SK-N-SH (cell line): ENCODE results near the gene DIS3L2.

Experiments
- CTCF ChIP-seq: fragments of 200-600 bp; sonication (generic); IDR thresholded peaks from 2 replicates; pipeline ENCODE4 v1.6.1; 2017; ENCODE audit warnings: antibody characterized with exemption, mild to moderate bottlenecking, moderate library complexity
- EP300 ChIP-seq, 2 experiments: IDR thresholded peaks; 2 replicates each; pipeline versions ENCODE4 v1.4.0 to v1.6.1; 2012; ENCODE audit warnings: borderline replicate concordance in 1 of 2, low read depth in 1 of 2, low read length in 1 of 2
- GABPA ChIP-seq: IDR thresholded peaks from 2 replicates; pipeline ENCODE4 v1.4.0; 2012; ENCODE audit warnings: low read depth, mild to moderate bottlenecking
- IRF3 ChIP-seq: fragments of 150-350 bp; IDR thresholded peaks from 2 replicates; pipeline ENCODE4 v1.6.1; 2016; ENCODE audit warnings: mild to moderate bottlenecking, low read depth, low read length
- RCOR1 ChIP-seq: fragments of 150-350 bp; IDR thresholded peaks from 2 replicates; pipeline ENCODE4 v1.6.1; 2017; ENCODE audit warnings: antibody characterized with exemption, low read length
- TAF1 ChIP-seq: IDR thresholded peaks from 2 replicates; pipeline ENCODE4 v1.6.1; 2012; ENCODE audit warnings: low read depth, mild to moderate bottlenecking, low read length, moderate library complexity, borderline replicate concordance
- TCF12 ChIP-seq: IDR thresholded peaks from 2 replicates; pipeline ENCODE4 v1.4.0; 2012
- USF1 ChIP-seq: IDR thresholded peaks from 2 replicates; pipeline ENCODE4 v1.4.0; 2012; ENCODE audit warnings: low read depth, borderline replicate concordance

GRCh38 chr2:231936491-231936890 is 25.0 kb upstream of the DIS3L2 start:
- no peak for TF ChIP-seq CTCF
- no peak for TF ChIP-seq TAF1
- no peak for TF ChIP-seq IRF3
- no peak for TF ChIP-seq USF1
- no peak for TF ChIP-seq TCF12
- TF ChIP-seq EP300 (IDR thresholded peaks at IDR 0.05; ENCODE audit: borderline replicate concordance in 1 of 2, low read depth in 1 of 2, low read length in 1 of 2), result no peak
- no peak for TF ChIP-seq RCOR1
- no peak for TF ChIP-seq GABPA
